Measurements from ENCODE around the gene C5orf58.

The C5orf58 gene

GRCh38 chr5:170232786-170233185 is at the start of gene C5orf58:
TSS of gene C5orf58 (plus strand) at chr5:170232985. CDS start at chr5:170234977, 1,992 bp downstream.
- DNase-seq, result no peak

GRCh38 chr5:170183816-170184687 is 48.7 kb upstream of the C5orf58 start:
- DNase-seq, result peak; percentile 17

- no peak for DNase-seq
These were observed 48.0 kb upstream of the C5orf58 start for GRCh38 chr5:170184737-170185136.

GRCh38 chr5:170186156-170186555 is 46.6 kb upstream of the C5orf58 start:
- DNase-seq, result no peak

GRCh38 chr5:170186856-170187255 is 45.9 kb upstream of the C5orf58 start:
- no peak for DNase-seq

- no peak for DNase-seq
These were observed 42.2 kb upstream of the C5orf58 start for GRCh38 chr5:170190436-170191134.

GRCh38 chr5:170192829-170193228 is 40.0 kb upstream of the C5orf58 start:
- no peak for DNase-seq

- no peak for DNase-seq
These were observed 36.8 kb upstream of the C5orf58 start for GRCh38 chr5:170195961-170196360.

GRCh38 chr5:170200876-170201275 is 31.9 kb upstream of the C5orf58 start:
- no peak for DNase-seq

- DNase-seq, result no peak
These were observed 31.5 kb upstream of the C5orf58 start for GRCh38 chr5:170201311-170201710.

- no peak for DNase-seq
These were observed 30.7 kb upstream of the C5orf58 start for GRCh38 chr5:170202117-170202516.

GRCh38 chr5:170204202-170204601 is 28.6 kb upstream of the C5orf58 start:
- no peak for DNase-seq

- no peak for DNase-seq
These were observed 26.6 kb upstream of the C5orf58 start for GRCh38 chr5:170206216-170206615.

GRCh38 chr5:170206958-170207357 is 25.8 kb upstream of the C5orf58 start:
- no peak for DNase-seq

- no peak for DNase-seq
These were observed 21.0 kb upstream of the C5orf58 start for GRCh38 chr5:170211575-170212334.

- no peak for DNase-seq
These were observed 16.4 kb upstream of the C5orf58 start for GRCh38 chr5:170216257-170216864.

- no peak for DNase-seq
These were observed 15.0 kb upstream of the C5orf58 start for GRCh38 chr5:170217831-170218230.

GRCh38 chr5:170218726-170219125 is 14.1 kb upstream of the C5orf58 start:
- DNase-seq, result no peak

GRCh38 chr5:170219615-170220014 is 13.2 kb upstream of the C5orf58 start:
- no peak for DNase-seq

GRCh38 chr5:170220191-170220590 is 12.6 kb upstream of the C5orf58 start:
- no peak for DNase-seq

GRCh38 chr5:170221327-170221741 is 11.5 kb upstream of the C5orf58 start:
- DNase-seq, result no peak

- DNase-seq, result no peak
These were observed 9.4 kb upstream of the C5orf58 start for GRCh38 chr5:170223360-170223759.

- DNase-seq, result no peak
These were observed 8.9 kb upstream of the C5orf58 start for GRCh38 chr5:170223906-170224305.
